DOHH2 (cell line): ENCODE data around the gene FMOD.
"Not testable (repeated sequence)": the region's sequence is repeated elsewhere in the genome, so short reads cannot be mapped to it uniquely, and the experiment has no call there.

ENCODE experiments used
- H3F3A ChIP-seq: fragments of 200-600 bp; sonication (generic), shearing (Covaris generic); 2 replicates; pipeline ENCODE4 v1.6.0; 2016; ENCODE audit warnings: antibody characterized with exemption, mild to moderate bottlenecking; ENCODE audit not compliant: control insufficient read depth, insufficient read depth
- H3K27ac ChIP-seq: fragments of 200-600 bp; sonication (generic); 2 replicates; pipeline ENCODE4 v1.5.1; 2014; ENCODE audit warnings: low read depth, mild to moderate bottlenecking, low read length, moderate library complexity
- H3K27me3 ChIP-seq: fragments of 200-600 bp; sonication (generic); 2 replicates; pipeline ENCODE4 v1.6.1; 2014; ENCODE audit warnings: mild to moderate bottlenecking, low read length, mixed read lengths; ENCODE audit not compliant: control insufficient read depth
- H3K36me3 ChIP-seq: fragments of 200-600 bp; sonication (generic); 2 replicates; pipeline ENCODE4 v1.6.1; 2014; ENCODE audit warnings: mild to moderate bottlenecking, low read length, moderate library complexity, mixed read lengths; ENCODE audit not compliant: control insufficient read depth
- H3K4me1 ChIP-seq: fragments of 200-600 bp; sonication (generic); 2 replicates; pipeline ENCODE4 v1.6.1; 2014; ENCODE audit warnings: mild to moderate bottlenecking, low read length, mixed read lengths; ENCODE audit not compliant: control insufficient read depth
- H3K4me2 ChIP-seq: fragments of 200-600 bp; sonication (generic); 2 replicates; pipeline ENCODE4 v1.6.0; 2014; ENCODE audit warnings: mild to moderate bottlenecking, low read length, moderate library complexity
- H3K4me3 ChIP-seq: fragments of 200-600 bp; sonication (generic); 2 replicates; pipeline ENCODE4 v1.5.1; 2014; ENCODE audit warnings: mild to moderate bottlenecking, low read length, mixed read lengths
- H3K79me2 ChIP-seq: fragments of 200-600 bp; sonication (generic); 2 replicates; pipeline ENCODE4 v1.6.1; 2014; ENCODE audit warnings: mild to moderate bottlenecking, low read length, mixed read lengths; ENCODE audit not compliant: control insufficient read depth
- H3K9me2 ChIP-seq: fragments of 200-600 bp; sonication (generic); replicated peaks from 2 replicates; pipeline ENCODE4 v1.6.1; 2014; ENCODE audit warnings: mild to moderate bottlenecking, low read length, mixed read lengths; ENCODE audit not compliant: control insufficient read depth
- H3K9me3 ChIP-seq: fragments of 200-600 bp; sonication (generic); 2 replicates; pipeline ENCODE4 v1.6.1; 2014; ENCODE audit warnings: antibody characterized with exemption, low read length, mixed read lengths; ENCODE audit not compliant: control insufficient read depth, insufficient read depth
- H4K20me1 ChIP-seq: fragments of 200-600 bp; sonication (generic); 2 replicates; pipeline ENCODE4 v1.6.0; 2014; ENCODE audit warnings: low read depth, mild to moderate bottlenecking, antibody characterized with exemption, low read length, moderate library complexity; ENCODE audit not compliant: control insufficient read depth, insufficient read depth
- EZH2phosphoT487 ChIP-seq: fragments of 200-600 bp; sonication (generic); IDR thresholded peaks from 2 replicates; pipeline ENCODE4 v1.6.1; 2017; ENCODE audit warnings: borderline replicate concordance, mild to moderate bottlenecking, antibody characterized with exemption, low read length, moderate library complexity, mixed read lengths
- TF ChIP-seq, protein P1 (sequence below): fragments of 200-600 bp; sonication (generic); IDR thresholded peaks from one replicate; pipeline ENCODE4 v1.5.1; 2014; ENCODE audit warnings: antibody characterized with exemption, mild to moderate bottlenecking, low read depth, low read length; ENCODE audit not compliant: poor library complexity, severe bottlenecking

The FMOD gene

DNA sequence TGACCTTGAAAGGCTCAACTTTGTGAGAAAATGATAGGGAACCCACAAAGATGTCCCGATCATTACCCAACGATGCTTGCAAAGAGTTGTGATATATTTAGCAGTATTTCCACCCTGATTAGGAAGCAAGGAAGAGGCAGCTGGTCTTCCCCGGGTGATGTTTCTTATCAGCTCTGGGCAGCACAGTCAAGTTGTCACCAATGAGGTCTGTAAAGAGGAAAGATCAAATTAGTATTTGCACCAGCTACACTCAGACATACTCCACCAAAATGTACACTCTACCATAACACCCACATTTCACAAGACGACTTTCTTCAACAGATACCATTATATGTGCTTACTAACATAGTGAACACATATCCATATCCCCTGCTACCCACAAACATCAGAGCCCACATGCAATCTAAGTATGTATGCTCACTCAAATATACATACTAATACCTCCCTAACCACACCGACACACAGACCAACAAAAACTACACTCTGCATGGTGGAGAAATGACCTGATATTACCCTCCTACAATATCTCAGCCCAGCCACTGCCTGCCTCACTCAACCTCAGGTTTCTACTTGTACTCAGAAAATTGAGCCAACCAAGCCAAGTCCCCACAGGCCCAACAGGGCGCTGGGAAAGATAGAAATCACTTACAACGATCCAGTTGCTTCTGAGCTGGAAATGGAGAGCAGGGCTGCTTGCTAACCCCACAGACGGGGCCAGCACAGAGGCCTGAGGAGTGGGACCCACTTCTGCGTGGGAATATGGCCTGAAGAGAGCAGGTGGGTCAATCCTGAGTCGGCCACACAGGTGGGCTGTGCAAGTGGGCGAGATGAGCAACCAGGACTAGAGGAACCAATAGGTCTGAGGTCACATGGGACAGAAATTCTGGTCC is 50.2 kb downstream of the FMOD start:
- peak overlapping the region; percentile 70 for H3K4me3 ChIP-seq
- H3K9me2 ChIP-seq, result no peaks in the 10 kb centered on the region
- no peaks in the 10 kb centered on the region for H3K27me3 ChIP-seq
- peaks cover 24% of the 10 kb centered on the region for H3K36me3 ChIP-seq
- TF ChIP-seq, protein P1, sequence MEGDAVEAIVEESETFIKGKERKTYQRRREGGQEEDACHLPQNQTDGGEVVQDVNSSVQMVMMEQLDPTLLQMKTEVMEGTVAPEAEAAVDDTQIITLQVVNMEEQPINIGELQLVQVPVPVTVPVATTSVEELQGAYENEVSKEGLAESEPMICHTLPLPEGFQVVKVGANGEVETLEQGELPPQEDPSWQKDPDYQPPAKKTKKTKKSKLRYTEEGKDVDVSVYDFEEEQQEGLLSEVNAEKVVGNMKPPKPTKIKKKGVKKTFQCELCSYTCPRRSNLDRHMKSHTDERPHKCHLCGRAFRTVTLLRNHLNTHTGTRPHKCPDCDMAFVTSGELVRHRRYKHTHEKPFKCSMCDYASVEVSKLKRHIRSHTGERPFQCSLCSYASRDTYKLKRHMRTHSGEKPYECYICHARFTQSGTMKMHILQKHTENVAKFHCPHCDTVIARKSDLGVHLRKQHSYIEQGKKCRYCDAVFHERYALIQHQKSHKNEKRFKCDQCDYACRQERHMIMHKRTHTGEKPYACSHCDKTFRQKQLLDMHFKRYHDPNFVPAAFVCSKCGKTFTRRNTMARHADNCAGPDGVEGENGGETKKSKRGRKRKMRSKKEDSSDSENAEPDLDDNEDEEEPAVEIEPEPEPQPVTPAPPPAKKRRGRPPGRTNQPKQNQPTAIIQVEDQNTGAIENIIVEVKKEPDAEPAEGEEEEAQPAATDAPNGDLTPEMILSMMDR, result no peak
- no peak for TF ChIP-seq EZH2phosphoT487
- no peaks in the 10 kb centered on the region for H3K9me3 ChIP-seq
- H3K4me2 ChIP-seq, result peak overlapping the region; percentile 89
- peaks cover 34% of the 10 kb centered on the region for H3K79me2 ChIP-seq
- peaks cover 54% of the 10 kb centered on the region for H3F3A ChIP-seq
- peak overlapping the region; percentile 99 for H3K27ac ChIP-seq
- no peaks in the 10 kb centered on the region for H4K20me1 ChIP-seq
- peaks cover 93% of the 10 kb centered on the region for H3K4me1 ChIP-seq

DNA sequence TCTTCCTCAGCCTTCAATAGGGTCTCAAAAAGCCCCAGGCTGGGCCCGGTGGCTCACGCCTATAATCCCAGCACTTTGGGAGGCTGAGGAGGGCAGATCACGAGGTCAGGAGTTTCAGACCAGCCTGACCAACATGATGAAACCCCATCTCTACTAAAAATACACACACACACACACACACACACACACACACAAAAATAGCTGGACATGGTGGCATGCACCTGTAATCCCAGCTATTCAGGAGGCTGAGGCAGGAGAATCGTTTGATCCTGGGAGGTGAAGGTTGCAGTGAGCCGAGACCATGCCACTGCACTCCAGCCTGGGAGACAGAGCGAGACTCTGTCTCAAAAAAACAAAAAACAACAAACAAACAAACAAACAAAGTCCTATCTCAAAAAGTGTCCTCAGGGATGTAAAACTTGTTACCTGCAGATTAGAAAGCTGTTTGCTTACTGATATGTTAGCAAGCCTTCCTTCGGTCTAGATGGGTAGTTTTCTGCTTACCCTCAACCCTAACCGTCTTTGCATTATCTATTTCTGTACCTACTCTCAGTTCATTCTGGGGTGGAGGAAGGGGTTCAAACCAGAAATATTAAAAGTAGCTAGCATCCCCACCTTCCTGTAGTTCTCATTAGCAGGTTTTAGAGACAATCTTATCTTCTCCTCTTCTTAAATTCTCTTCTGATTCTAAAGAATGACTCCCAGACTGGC is 51.0 kb downstream of the FMOD start:
- H3K9me3 ChIP-seq, H3K9me2 ChIP-seq, H3K27me3 ChIP-seq, H4K20me1 ChIP-seq: not testable (repeated sequence)
- Histone ChIP-seq H3F3A (peaks cover 53% of the 10 kb centered on the region), H3K36me3 (peaks cover 20% of the 10 kb centered on the region), H3K4me2 (peak overlapping the region; percentile 89), H3K4me1 (peaks cover 100% of the 10 kb centered on the region), H3K4me3 (peak overlapping the region; percentile 70), H3K27ac (peak overlapping the region; percentile 99), H3K79me2 (peaks cover 27% of the 10 kb centered on the region)

DNA sequence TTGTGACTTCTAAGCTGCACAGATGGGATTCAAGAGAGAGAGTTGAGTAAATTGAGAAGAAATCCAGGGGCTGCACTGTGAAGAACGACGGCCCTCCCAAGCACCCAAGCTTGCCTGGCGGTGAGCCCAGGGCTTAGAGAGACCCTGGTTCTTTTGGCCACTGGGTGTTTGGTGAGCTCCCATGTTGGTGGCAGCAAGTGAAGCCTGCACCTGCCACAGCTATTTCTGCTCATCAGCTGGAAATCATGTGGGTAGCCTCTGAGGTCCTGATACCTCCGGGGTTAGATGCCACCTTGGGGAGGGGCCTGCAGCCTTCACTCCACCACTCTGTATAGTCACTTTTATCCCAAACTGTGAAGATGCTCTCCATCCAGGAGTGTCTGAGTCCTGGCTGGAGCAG is 51.8 kb downstream of the FMOD start:
- no peak for TF ChIP-seq EZH2phosphoT487
- TF ChIP-seq, protein P1, result no peak
- no peaks in the 10 kb centered on the region for H3K27me3 ChIP-seq
- no peaks in the 10 kb centered on the region for H3K9me3 ChIP-seq
- H4K20me1 ChIP-seq, result no peaks in the 10 kb centered on the region
- H3K4me2 ChIP-seq, result peak overlapping the region; percentile 89
- H3K27ac ChIP-seq, result peak overlapping the region; percentile 99
- peaks cover 100% of the 10 kb centered on the region for H3K4me1 ChIP-seq
- H3K79me2 ChIP-seq, result peaks cover 20% of the 10 kb centered on the region
- peak overlapping the region; percentile 70 for H3K4me3 ChIP-seq
- H3F3A ChIP-seq, result peaks cover 50% of the 10 kb centered on the region
- H3K9me2 ChIP-seq, result no peaks in the 10 kb centered on the region
- H3K36me3 ChIP-seq, result peaks cover 17% of the 10 kb centered on the region
